Hematopoietic multipotent progenitor cell treated with erythropoietin and hydrocortisone succinate and interleukin-3 and kit ligand, for 6 days (in vitro differentiated cells): ENCODE results near the gene KRT16.
"Not testable (repeated sequence)": the region's sequence is repeated elsewhere in the genome, so short reads cannot be mapped to it uniquely, and the experiment has no call there.

Experiments
- DNase-seq: peaks from one replicate; pipeline ENCODE4 v3.0.0-alpha.2; 2015

Gene KRT16

GRCh38 chr17:41626914-41627295, 14.3 kb upstream of the KRT16 start:
- not testable (repeated sequence) for DNase-seq

DNA sequence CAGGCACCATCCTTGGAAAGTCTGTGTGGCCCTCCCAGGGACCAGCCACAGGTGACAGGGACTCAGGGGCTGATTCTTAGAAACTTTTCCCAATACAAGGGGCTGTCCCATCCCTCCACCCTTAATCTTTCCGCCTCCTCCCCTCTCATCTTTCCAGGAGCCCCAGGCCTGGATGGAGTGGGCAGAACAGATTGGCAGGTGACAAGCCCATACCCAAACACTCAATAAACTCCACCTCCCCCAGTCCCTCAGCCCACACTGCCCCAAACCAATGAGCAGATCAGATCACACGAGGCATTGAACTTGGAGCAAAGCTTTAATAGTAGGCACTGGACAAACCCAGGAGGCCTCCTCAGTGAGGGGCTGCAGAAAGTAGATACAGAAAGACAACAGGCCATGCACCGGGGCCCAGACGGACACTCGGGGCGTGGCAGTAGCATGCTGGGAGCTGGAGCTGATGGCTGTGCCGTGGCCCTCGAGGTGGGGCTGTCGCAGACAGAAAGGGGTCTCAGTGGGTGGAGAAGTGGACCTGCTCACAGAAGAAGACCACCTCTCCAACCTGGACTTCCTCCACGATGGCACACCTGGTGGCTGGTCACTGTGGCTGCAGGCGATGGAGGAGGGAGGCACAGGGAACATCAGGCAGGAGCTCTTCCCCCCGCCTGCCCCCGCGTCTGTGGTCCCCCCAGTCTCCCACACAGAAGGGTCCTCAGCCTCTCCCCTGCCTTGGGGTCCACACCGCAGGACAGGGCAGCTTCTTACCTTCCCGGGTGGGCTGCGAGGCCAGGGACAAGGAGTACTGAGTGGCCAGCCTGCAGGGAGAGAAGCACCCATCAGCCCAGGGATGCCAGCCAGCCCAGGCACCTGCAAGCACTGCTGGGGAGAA, 13.7 kb upstream of the KRT16 start:
- not testable (repeated sequence) for DNase-seq

DNA sequence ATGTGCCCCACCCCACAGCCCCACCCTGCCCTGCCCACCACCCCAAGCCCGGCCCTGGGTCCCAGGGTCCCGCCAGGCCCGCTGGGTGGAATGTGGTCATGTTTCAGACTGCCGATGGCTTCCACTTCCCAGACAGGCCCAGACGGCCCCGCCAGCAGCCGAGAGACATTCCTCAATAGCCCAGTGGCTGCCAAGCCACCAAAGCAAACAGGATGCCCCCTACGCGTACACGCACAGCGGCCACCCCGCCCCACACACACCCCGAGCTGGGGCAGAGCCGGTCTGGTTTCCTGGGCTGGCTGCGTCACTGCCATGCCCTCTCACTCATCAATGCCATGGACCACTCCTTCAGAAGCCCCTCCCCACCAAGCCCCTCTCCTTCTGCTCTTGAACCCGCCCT, 13.0 kb upstream of the KRT16 start:
- no peak for DNase-seq

DNA sequence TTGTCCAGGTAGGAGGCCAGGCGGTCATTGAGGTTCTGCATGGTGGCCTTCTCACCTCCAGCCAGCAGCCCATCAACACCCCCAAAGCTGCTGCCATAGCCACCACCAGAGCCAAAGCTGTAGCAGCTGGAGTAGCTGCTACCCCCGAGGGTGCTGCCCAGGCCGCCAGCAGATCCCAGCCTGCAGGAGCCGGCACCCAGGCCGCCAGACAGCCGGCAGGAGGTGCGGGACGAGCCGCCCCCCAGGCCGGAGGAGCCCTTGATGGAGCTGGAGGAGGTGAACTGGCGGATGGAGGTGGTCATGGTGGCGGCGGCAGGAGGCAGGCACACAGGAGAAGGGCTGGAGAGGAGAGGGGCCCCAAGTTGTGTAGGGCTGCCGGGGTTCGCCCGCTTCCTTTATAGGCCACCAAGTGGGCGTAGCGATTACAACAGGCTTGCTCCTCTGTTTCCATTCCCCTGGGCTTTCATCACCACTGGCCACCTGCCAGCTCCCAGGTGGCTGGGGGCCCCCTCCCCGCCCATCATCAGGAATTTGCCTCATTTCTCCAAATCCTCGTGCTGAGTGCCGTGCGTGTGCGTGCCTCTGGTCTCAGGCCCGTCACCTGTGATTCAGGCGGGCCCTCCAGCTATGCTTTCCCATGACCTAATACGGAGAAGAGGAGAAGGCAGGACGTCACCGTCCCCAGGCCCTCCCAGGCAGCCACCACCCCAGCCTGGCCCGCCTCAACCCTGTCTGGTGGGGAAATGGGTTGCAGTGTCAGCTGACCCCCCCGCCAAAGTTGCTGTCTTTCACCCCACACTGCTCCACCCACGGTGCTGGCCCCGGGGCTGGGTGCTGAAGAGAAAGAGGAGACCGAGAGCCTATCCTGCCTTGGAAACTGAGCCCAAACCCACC, 11.9 kb upstream of the KRT16 start, which contains the start of gene KRT17:
Gene KRT17, minus strand, starts transcription at position 368 of the 894 bp plus-strand sequence. Its CDS starts 66 bp downstream, at position 302.
- no peak for DNase-seq

DNA sequence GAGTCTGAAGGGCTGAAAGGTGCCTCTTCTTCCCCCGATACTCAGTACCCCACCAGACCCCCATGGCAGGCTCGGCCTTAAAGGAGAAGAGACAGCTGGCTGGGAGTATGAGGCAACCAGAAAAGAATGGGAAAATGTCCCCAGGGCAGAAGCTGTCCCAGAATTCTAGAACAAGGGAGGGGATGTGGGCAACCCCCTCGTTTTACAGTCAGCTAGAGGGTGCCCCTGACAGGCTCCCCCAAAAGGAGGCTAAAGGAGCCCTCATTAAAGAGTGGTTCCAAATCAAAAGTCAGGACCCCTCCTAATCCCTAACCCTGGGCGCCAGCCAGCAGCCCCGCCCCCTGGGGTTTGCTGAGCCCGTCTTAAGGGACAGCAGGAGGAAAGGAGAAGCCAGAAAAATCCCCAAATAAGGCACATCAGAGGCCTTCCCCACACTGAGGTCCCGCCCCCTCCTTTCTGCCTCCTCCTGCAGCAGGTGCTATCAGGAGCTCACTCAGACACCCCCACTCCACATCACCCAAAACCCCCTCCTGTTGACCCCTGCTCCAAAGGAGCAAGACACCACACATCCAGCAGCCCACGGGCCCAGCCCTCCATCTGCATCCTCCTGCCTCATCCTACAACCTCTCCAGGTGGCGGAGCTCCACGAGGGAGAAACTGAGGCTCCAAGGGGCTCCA, 10.8 kb upstream of the KRT16 start:
- not testable (repeated sequence) for DNase-seq

GRCh38 chr17:41622340-41623183, 10.0 kb upstream of the KRT16 start:
- not testable (repeated sequence) for DNase-seq

GRCh38 chr17:41621916-41622315, 9.3 kb upstream of the KRT16 start:
- no peak for DNase-seq

GRCh38 chr17:41621435-41621817, 8.9 kb upstream of the KRT16 start:
- not testable (repeated sequence) for DNase-seq

DNA sequence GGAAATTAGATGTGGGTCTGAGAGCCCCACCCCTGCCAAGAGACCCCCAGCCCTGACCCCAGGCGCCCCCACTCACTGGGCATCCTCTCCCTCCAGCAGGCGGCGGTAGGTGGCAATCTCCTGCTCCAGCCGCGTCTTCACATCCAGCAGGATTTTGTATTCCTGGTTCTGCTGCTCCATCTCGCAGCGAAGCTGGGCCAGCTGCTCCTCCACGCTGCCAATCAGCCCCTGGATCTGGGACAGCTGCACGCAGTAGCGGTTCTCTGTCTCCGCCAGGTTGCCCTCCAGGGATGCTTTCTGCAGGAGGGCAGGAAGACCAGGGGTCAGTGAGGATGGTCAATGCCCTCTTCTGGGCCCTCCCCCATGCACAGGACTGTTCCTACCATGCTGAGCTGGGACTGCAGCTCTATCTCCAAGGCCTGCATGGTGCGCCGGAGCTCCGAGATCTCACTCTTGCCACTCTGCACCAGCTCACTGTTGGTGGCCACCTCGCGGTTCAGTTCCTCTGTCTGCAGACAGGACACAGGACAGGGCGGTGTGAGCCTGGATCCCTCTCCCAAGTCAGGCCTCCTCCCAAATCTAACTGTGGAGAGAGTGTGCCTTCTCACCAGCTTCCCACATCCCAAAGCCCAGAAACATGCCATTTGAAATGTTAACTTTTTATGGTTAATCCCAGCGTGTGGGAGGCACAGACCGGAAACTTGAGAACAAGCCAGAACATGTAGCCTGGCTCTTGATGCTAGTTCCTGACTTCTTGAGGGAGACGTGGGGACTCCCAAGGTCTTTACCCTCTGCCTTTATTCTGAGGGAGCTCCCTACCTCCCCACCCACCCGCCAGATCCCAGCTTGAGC, 8.2 kb upstream of the KRT16 start:
- no peak for DNase-seq

DNA sequence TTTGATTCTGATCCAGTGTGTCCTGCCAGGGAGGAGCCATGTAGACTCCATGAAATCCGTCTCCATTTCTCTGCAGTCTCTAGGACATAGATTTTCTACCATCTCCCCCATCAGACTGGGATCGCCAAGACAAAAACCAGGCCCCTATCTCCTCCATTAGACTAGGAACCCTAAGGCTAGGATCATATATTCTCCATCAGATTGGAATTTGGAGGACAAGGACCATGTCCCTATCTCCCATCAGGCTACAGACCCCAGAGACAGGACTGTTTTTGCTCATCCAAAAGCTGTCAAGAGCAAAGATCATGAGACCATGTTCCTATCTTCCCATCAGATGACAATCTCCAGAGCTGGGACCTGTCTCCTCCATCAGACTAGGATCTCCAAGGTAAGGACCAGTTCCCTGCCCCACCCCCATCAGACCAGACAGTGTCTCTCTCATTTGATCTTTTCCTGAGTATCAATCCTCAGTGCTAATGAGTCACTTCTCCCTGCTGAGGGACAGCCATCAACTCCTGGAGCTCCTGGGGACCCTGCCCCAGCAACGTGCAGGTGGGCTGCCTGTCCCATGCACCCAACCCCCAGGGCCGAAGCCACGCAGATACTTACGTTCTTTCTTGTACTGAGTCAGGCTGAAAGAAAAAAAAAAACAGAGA, 7.5 kb upstream of the KRT16 start:
- DNase-seq, result not testable (repeated sequence)

DNA sequence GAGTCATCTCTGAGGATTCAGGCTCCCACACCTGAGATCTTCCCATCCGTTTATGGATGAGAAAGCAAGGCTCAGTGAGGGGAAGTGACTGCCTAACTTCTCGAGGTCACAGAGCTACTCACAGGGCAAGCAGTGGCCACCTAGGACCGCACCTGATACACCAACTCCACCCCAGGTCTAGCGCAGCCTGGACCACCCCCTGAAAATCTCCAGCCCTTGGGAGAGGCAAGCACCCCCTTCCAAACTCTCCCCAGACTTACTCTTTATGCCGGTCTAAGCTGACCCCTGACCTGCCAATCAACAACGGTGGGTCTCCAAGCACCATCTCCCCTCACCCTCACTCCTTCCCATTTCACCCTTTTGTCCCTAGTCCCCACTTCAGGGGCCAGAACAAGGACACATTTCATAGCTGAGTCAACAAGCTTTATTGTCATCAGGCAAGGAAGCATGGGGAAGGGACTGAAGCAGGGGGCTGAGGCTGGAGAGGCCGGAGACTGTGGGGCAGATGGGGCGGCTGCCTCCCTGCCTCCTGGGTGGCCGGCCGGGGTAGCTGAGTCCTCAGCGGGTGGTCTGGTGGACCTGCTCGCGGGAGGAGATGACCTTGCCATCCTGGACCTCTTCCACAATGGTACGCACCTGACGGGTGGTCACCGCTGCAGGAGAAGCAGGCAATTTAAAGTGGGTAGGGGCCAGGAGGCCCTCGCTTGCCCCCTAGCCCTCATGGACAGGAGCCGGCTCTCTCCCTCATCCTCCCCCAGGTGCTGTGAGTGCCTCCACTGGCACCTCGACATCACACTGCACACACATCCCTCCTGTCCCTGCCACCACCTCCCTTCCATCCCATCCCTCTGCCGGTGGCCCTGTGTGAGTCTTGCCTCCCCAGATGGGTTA, 6.7 kb upstream of the KRT16 start:
- no peak for DNase-seq

- DNase-seq, result no peak
Observed at GRCh38 chr17:41618341-41619035, 5.9 kb upstream of the KRT16 start.

GRCh38 chr17:41617698-41618097, 5.1 kb upstream of the KRT16 start:
- no peak for DNase-seq

- no peak for DNase-seq
Observed at GRCh38 chr17:41617136-41617535, 4.6 kb upstream of the KRT16 start.

- not testable (repeated sequence) for DNase-seq
Observed at GRCh38 chr17:41616486-41616885, 3.9 kb upstream of the KRT16 start.

DNA sequence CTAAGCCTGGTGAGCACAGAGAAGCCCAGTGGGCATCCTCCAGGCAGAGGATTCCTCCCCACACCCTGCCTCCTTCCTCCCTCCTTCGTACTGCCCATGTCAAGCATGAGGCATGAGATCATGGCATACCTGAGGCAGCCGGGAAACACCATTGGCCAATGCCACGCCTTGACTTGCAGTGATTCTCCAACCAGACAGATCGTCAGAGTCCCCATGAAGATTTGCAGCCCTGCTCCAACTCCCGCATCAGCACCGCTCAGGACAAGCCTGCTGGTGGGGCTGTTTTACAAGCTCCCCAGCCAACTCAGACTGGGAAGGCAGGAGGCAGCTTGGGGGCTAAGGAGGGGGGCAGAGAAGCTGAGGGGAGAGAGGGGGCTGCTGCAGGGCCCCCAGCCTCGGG, 2.9 kb upstream of the KRT16 start:
- no peak for DNase-seq

GRCh38 chr17:41614767-41615166, 2.2 kb upstream of the KRT16 start:
- DNase-seq, result not testable (repeated sequence)

DNA sequence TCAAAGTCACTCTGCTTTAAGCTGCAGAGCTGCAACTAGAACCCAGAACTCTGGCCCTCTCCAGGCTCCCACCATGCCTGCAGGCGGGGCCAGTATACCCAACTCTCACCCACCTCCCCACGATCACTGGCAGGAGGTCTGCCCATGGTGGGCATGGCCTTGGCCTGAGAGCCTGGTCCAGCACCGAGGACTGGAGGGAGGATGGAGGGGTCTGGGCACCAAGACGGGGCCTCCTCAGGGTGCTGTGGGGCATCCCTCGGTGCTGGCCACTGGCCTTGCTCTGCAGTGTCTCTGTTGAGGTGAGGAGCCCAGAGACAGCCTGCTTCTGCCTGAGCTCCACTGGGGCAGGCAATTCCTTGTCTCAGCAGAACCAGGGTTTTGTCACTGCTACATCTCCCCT, 1.5 kb upstream of the KRT16 start:
- no peak for DNase-seq
